CD4-positive, alpha-beta T cell treated with Interleukin-4 for 4 hours (primary cell): Measurements from ENCODE around the gene RASA3.

Experiments
- DNase-seq: peaks from one replicate; pipeline ENCODE4 v3.0.0-alpha.2; 2020

RASA3 gene

DNA sequence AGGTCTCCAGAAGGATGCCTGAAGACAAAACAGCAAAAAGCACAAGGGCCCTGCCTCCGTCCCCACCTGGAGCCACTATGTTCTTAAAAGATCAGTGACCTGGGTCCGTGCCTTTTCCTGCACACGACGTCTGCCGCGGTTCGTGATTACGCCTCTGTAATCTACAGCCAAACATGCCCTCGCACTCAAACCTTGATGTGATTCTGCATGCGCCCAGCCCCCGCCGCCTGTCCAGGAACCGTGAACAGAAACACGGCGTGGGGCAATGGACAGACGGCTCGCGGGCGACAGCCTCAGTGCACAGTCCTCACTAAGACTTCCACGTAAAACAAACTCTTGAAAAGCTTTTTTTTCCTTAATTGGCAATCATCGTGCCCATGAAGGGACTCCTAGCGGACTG, 174.1 kb downstream of the RASA3 start:
- no peak for DNase-seq

GRCh38 chr13:113956571-113956970, 175.9 kb downstream of the RASA3 start:
- DNase-seq, result no peak

GRCh38 chr13:113955691-113956090, 176.7 kb downstream of the RASA3 start:
- DNase-seq, result no peak

DNA sequence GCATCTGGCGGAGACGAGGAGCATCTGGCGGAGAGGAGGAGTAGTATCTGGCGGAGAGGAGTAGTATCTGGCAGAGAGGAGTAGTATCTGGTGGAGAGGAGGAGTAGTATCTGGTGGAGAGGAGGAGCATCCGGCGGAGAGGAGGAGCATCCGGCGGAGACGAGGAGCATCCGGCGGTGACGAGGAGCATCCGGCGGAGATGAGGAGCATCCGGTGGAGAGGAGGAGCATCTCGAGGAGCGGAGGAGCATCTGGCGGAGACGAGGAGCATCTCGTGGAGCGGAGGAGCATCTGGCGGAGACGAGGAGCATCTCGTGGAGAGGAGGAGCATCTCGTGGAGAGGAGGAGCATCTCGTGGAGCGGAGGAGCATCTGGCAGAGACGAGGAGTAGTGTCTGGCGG, 177.2 kb downstream of the RASA3 start:
- no peak for DNase-seq

- no peak for DNase-seq
Observed at GRCh38 chr13:113954046-113954835, 178.2 kb downstream of the RASA3 start.

GRCh38 chr13:113953561-113953960, 178.9 kb downstream of the RASA3 start:
- DNase-seq, result no peak

DNA sequence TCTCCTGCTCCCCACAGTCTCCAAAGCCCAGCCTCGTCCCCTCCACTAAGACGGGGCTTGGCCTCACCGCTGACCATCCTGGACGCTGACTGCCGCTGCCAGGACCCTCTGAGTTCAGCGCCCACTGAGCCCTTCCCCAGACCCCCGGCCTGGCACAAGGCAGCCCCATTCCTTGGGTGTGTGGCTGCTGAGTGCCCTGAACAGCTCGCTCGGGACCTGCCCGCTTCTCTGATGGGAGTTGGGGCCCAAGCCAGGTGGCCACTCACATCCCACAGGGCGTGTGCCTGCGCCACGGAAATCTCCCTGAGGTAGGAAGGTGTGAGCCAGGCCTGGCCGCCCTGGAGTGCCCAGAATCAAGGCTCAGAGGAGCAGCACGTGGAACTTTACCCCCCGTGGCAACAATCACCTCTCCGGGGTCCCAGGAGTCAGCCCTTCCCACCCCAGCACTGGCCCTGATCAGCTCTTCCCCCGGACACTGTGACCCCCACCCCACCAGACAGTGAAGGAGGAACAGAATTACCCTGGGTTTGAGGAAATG, 179.4 kb downstream of the RASA3 start:
- no peak for DNase-seq

- no peak for DNase-seq
Observed at GRCh38 chr13:113952151-113952982, 180.1 kb downstream of the RASA3 start.

GRCh38 chr13:113951246-113951999, 181.0 kb downstream of the RASA3 start:
- peak; percentile 28 for DNase-seq

DNA sequence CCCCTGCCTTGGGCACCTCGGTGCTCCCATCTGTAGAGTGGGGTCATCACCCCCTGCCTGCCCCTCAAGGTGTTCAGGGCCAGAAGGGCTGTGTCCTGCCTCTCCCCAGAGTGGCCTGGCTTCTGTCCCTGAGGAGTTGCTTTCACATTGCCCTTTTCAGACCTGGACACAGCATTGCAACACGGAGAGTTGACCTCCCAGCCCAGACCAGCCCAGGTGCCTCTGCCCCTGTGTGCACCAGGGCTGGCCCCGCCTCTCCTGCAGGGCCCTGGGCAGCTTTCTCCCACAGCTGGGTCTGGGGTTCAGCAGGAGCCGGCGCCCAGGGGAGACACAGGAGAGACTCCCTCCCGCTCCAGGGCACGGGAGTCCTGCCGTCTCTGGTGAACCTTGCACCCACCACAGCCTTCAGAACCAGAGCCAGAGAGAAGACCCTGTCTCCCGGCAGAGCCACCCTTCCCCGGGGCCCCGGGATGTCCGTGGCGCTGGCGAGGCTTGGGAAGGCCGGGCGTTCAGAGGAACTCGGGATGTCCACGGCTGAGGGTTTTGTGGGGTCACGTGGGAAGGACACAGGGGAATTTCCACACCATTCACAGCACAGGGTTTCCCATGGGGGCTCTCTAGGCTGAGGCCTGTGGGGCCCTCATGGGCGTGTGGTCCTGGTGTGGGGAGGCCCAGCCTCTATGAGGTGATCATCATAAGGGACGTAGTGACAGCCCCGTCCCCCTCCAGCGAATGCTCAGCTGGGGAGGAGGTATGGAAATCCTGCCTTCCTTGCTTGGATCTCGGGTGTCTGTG, 181.8 kb downstream of the RASA3 start:
- DNase-seq, result no peak

DNA sequence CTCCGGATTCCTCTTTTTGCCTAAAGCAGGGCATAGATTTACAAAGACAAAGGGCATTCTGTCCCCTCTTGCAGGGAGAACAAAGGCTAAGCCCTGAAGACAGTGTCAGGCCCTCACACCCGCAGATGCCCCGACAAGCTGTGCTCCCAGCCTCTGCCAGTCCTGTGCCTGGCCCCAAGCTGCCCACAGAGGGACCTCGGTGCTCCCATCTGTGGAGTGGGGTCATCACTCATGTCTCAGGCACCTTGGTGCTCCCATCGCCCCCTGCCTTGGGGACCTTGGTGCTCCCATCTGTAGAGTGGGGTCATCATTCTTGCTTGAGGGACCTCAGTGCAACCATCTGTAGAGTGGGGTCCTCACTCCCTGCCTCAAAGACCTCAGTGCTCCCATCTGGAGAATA, 182.9 kb downstream of the RASA3 start:
- DNase-seq, result no peak

DNA sequence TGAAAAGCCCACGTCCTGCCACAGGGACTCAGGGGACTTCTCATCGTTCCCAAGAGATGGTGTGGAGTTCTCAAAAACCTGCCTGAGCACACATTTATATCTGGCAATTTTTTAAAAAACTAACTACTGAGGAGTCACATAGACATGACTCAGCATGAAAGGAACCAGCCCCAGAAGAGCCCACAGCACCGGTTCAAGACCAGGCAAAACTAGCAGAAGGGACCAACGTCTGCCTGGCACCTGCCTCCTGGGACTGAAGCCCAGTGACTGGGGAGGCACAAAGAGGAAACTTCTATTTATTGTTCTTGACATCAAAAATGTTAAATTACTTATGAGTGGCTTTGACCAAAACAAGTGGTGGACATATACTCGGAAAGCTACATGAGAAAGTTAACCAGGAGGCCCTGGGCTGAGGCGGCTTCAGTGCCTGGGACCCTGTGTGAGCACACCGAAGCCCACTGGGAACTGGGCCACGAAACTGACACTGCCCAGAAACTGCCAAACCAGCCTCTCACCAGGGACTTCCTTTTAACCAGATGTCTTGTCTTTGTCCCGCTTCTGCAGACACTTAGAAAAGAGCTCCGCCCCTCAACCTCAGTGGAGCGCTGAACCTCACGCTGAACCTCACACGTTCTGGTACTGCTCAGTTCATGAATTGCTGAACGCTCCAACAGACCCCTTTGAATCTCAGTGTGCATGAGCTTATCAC, 184.2 kb downstream of the RASA3 start:
- DNase-seq, result no peak

DNA sequence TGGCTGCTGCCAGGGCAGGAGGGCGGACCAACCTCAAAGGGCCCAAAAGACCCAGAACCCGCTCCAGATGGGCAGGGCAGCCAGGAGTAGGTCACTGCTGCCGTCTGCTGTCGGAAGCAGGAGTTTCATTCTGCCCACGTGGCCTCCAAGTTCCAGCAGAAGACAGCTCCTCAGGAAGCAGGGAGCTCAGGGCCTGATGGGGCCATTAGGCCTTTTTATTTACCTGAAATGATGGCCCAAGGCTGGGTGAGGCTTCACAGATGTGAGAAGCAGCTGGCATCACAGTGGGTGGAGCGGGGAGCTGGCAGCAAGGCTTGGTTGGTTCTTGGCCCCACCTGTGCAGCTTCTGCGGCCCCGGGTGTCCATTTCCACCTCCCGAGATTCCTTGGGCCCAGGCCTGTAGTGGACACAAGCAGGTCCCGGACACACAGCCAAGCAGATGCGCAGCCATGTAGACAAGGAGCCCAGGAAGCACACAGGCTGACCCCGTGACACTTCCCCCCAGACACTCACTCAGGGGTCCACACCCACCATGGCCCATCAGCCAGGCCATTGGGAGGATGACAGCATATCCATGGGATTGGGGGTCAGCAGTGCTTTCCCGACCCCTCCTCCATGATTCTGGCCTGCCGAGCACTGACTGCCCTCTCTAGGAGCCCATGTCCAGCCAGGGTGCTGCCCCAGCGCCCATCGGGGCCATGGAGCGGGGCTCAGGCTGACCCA, 185.0 kb downstream of the RASA3 start:
- DNase-seq, result no peak

GRCh38 chr13:113946409-113947181, 185.8 kb downstream of the RASA3 start:
- no peak for DNase-seq

GRCh38 chr13:113945857-113946408, 186.5 kb downstream of the RASA3 start:
- no peak for DNase-seq

- DNase-seq, result no peak
Observed at GRCh38 chr13:113943821-113944565, 188.4 kb downstream of the RASA3 start.

DNA sequence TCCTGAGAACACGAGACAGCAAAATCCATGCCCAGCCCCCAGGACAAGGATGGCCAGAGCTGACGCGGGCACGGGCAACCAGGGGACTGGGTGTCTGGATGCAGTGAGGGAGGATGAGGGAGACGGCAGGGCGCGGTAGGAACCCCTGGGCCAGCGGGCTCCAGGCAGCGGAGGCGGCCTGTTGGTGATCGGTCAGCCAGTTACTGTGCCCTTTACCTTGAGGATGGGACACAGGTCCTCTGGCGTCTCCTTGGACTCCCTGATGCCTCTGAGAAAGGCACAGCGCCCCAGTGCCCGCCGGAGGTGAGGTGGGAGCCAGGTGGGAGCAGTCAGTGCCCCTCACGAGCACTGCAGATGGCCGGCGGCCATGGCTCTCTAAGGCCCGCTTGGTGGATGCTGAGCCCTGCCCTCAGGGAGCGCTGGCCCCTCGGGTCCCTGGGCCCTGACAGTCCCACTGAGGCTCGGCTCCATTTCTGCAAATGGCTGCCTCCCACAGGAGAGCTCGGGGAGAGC, 189.8 kb downstream of the RASA3 start:
- DNase-seq, result no peak

DNA sequence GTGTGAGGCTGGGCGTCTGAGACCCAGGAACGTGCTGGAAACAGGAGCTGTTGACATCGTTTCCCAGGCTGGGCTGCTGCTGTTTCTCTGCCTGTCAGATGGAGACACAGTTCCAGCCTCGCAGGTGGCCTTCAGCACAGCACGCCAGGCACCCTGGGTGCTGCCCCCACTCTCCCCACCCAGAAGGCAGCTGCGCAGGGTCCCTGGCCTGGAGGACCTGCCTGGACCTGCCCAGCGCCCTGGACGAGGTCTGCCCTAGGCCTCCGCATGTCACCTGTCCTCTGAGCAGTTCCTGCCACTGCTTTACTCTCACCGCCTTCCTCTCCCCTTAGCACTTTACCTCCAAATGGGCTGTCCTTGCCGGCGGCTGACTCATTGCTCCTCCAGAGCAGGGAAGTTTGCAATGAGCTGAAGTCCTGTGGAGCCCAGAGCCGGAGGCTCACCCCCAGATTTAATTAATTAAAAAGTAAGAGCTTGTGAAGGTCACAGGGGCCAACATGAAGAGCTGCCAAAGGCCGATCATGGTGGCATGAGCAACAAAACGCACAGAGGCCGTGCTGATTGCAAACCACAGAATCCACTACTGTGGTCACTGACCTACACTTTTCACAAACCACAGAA, 190.7 kb downstream of the RASA3 start:
- no peak for DNase-seq
